A673 (cell line): ENCODE measurements around the gene PIGS. TPM values are rescaled to one million over a fixed set of nuclear protein-coding genes. Genes with fewer than 3 reads are reported as not detected.

Source experiments
- BruUV-seq: library from RNA; stranded (reverse); fragments of 400-500 nt; replicated peaks from 2 replicates; lab custom pipeline; 2021; lab: Mats Ljungman, UMichigan
- CTCF ChIA-PET: fragments of 300-600 bp; sonication (Branson Sonifier 250); formaldehyde crosslinking; loops from one replicate; lab custom pipeline; 2022; ENCODE audit warnings: antibody characterized with exemption; lab: Charles Lee
- POLR2A ChIA-PET: fragments of 300-600 bp; sonication (Branson Sonifier 250); formaldehyde crosslinking; loops from one replicate; lab custom pipeline; 2022; ENCODE audit warnings: antibody characterized with exemption; ENCODE audit not compliant: low non-redundant PET; lab: Charles Lee
- DNase-seq: peaks from one replicate; pipeline ENCODE4 v3.0.0-alpha.2; 2015; ENCODE audit warnings: low spot score
- H3K27ac ChIP-seq: fragments of 200-600 bp; sonication (generic); 2 replicates; pipeline ENCODE4 v1.5.1; 2016; ENCODE audit warnings: mixed run types, low read depth, mild to moderate bottlenecking, mixed read lengths, antibody characterized with exemption, low read length; ENCODE audit not compliant: poor library complexity, severe bottlenecking
- H3K27me3 ChIP-seq: fragments of 200-600 bp; sonication (generic); replicated peaks from 2 replicates; pipeline ENCODE4 v1.6.1; 2017; ENCODE audit warnings: mixed run types, low read depth, mild to moderate bottlenecking, mixed read lengths, antibody characterized with exemption, low read length; ENCODE audit not compliant: insufficient read depth, poor library complexity
- H3K36me3 ChIP-seq: fragments of 200-600 bp; sonication (generic); 2 replicates; pipeline ENCODE4 v1.6.1; 2016; ENCODE audit warnings: mixed run types, mild to moderate bottlenecking, mixed read lengths, antibody characterized with exemption, low read length; ENCODE audit not compliant: insufficient read depth, poor library complexity, severe bottlenecking
- H3K4me1 ChIP-seq: fragments of 200-600 bp; sonication (generic); 2 replicates; pipeline ENCODE4 v1.6.1; 2017; ENCODE audit warnings: mixed run types, mild to moderate bottlenecking, mixed read lengths, antibody characterized with exemption, low read length; ENCODE audit not compliant: insufficient read depth, poor library complexity, severe bottlenecking
- H3K4me3 ChIP-seq: fragments of 200-600 bp; sonication (generic); 2 replicates; pipeline ENCODE4 v1.5.1; 2016; ENCODE audit warnings: low read depth, mixed run types, mild to moderate bottlenecking, mixed read lengths, low read length; ENCODE audit not compliant: poor library complexity, severe bottlenecking
- H3K9me3 ChIP-seq: fragments of 200-600 bp; sonication (generic); 2 replicates; pipeline ENCODE4 v1.6.1; 2016; ENCODE audit warnings: mixed run types, low read depth, mild to moderate bottlenecking, mixed read lengths, antibody characterized with exemption, low read length; ENCODE audit not compliant: poor library complexity, severe bottlenecking
- EZH2 ChIP-seq: fragments of 200-600 bp; sonication (generic); IDR thresholded peaks from 2 replicates; pipeline ENCODE4 v1.6.1; 2017; ENCODE audit warnings: borderline replicate concordance, low read depth, mild to moderate bottlenecking, mixed read lengths, antibody characterized with exemption, low read length; ENCODE audit not compliant: poor library complexity, severe bottlenecking
- intact Hi-C: fragments of 100-400 bp; cut with micrococcal nuclease; formaldehyde crosslinking; loops from one replicate; pipeline ENCODE4 v1.10.0; 2022; ENCODE audit not compliant: unreplicated experiment
- total RNA-seq: library from RNA; stranded (reverse); gene quantifications from 2 replicates; pipeline ENCODE4 v1.2.3, GENCODE V29; 2021
- TF ChIP-seq, protein P1 (sequence below): fragments of 300-800, 200-600 bp; sonication (generic); conservative IDR thresholded peaks from 2 replicates; pipeline ENCODE4 v1.5.1; 2017; ENCODE audit warnings: low read depth, mild to moderate bottlenecking, antibody characterized with exemption, low read length, moderate library complexity, mixed read lengths

PIGS gene
- total RNA-seq, 1 experiment from 2014 or later: 51.6 TPM

DNA sequence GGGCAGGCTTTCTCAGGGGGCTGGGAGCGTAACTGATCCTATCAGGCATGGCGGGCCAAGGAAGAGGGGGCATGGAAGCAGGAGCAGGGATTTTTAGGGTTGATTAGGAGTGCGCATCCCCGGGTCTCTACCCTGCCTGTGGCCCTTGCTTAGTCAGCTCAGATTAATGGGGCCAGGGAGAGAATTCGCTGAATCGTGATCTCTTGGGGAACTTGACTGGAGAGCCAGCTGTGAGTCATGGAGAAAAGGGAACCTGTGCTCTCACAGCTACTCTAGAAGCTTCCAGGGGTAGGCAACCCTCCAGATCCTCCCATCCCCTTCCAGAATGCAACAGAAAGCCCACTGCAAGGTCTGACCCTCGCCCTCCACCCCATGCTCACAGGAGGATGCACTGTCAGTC, 61.5 kb downstream of the PIGS start:
- no TSS peak for BruUV-seq
- intact Hi-C loops: no loop called here
- H3K27me3 ChIP-seq: peaks cover 40% of the 10 kb centered on the region
- no peak for DNase-seq
- no peaks in the 10 kb centered on the region for H3K36me3 ChIP-seq
- H3K27ac ChIP-seq: no peak overlapping the region
- no peaks in the 10 kb centered on the region for H3K4me1 ChIP-seq
- ChIA-PET CTCF (no interaction called here), POLR2A (no interaction called here)
- H3K4me3 ChIP-seq: no peak overlapping the region
- TF ChIP-seq, protein P1, sequence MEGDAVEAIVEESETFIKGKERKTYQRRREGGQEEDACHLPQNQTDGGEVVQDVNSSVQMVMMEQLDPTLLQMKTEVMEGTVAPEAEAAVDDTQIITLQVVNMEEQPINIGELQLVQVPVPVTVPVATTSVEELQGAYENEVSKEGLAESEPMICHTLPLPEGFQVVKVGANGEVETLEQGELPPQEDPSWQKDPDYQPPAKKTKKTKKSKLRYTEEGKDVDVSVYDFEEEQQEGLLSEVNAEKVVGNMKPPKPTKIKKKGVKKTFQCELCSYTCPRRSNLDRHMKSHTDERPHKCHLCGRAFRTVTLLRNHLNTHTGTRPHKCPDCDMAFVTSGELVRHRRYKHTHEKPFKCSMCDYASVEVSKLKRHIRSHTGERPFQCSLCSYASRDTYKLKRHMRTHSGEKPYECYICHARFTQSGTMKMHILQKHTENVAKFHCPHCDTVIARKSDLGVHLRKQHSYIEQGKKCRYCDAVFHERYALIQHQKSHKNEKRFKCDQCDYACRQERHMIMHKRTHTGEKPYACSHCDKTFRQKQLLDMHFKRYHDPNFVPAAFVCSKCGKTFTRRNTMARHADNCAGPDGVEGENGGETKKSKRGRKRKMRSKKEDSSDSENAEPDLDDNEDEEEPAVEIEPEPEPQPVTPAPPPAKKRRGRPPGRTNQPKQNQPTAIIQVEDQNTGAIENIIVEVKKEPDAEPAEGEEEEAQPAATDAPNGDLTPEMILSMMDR: no peak
- no peak for TF ChIP-seq EZH2
- no peaks in the 10 kb centered on the region for H3K9me3 ChIP-seq

DNA sequence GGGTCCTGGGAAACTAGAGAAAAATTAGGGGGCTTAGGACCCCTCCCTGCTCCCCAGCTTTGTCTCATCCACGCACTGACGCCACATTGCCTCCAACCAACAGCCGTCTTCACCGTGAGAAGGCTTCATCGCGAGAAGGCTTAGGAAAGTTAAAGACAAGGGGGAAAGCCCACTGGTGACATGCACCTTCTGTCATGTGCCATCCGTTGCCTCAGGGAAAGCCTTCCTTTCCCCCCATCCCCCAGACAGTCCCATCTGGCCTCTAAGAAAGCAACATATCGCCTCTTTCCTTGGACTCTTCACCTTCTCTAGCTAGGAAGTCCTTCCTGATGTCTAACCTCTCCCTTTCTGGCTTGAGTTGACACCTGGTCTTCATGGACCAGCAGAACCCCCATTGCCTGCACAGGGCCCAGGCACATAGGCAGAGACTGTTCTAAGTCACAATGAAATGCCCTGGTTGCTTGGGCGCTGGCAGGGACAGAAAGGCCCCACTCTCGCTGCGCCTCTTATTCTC, 63.1 kb downstream of the PIGS start:
- DNase-seq: no peak
- no peak for TF ChIP-seq EZH2
- TF ChIP-seq, protein P1: no peak
- POLR2A ChIA-PET: no interaction called here
- Histone ChIP-seq H3K27me3 (peaks cover 30% of the 10 kb centered on the region), H3K36me3 (no peaks in the 10 kb centered on the region), H3K27ac (no peak overlapping the region), H3K4me1 (no peaks in the 10 kb centered on the region), H3K4me3 (no peak overlapping the region), H3K9me3 (no peaks in the 10 kb centered on the region)
- CTCF ChIA-PET: no interaction called here
- BruUV-seq: no TSS peak
- intact Hi-C loops: no loop called here

DNA sequence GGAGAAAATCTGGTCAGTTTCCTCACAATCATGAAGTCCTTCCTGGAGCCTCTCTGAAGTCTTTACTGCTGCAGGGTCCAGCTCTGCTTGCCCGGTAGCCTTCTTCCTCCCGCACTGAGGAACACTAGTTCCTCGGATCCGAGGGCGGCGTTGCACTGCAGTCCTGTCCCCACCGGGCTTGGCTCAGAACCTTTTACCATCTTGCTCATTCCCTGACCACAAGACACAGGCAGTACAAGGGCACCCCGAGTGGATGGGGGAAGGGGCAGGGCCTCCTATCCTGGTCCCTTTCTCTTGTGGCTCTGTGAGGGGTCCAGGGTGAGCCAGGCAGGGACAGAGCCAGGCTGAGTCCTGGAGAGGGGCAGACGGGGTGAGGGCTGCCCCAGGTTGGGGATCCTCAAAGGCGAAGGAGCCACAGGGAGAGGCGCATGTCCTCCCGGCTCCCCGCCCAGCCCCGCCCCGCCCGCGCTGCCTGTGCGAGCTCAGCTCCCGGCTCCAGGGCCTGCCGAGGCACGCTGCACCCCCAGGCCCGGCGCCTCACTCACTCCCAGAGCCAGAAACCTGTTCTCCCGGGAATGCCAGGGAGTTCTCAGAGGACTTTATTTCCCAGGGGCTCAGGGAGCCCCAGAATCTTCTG, 63.6 kb downstream of the PIGS start:
- Histone ChIP-seq H3K36me3 (no peaks in the 10 kb centered on the region), H3K9me3 (no peaks in the 10 kb centered on the region), H3K4me3 (no peak overlapping the region), H3K27me3 (peaks cover 25% of the 10 kb centered on the region), H3K27ac (no peak overlapping the region), H3K4me1 (no peaks in the 10 kb centered on the region)
- intact Hi-C loops: no loop called here
- CTCF ChIA-PET: no interaction called here
- POLR2A ChIA-PET: no interaction called here
- no TSS peak for BruUV-seq
- no peak for TF ChIP-seq EZH2
- TF ChIP-seq, protein P1: no peak
- no peak for DNase-seq
